ENCODE results near the gene DTD1.

The DTD1 gene

GRCh38 chr20:18742841-18743240 is 155.0 kb downstream of the DTD1 start:
- H3K9me2 ChIP-seq (replicated peaks; ENCODE audit: insufficient read depth, low read length): no peaks in the 10 kb centered on the region
- H3K27ac ChIP-seq (ENCODE audit: low read depth, low read length): no peak overlapping the region
- no peaks in the 10 kb centered on the region for H4K20me1 ChIP-seq (ENCODE audit: low read depth, low read length)
- H3K9ac ChIP-seq (ENCODE audit: low read length): no peak overlapping the region
- H3K27me3 ChIP-seq (ENCODE audit: low read length): no peaks in the 10 kb centered on the region
- no peak overlapping the region for H2AFZ ChIP-seq (ENCODE audit: low read depth, low read length, severe bottlenecking)
- H3K9me3 ChIP-seq (ENCODE audit: insufficient read depth, low read length): no peaks in the 10 kb centered on the region
- H3K4me3 ChIP-seq (ENCODE audit: insufficient read depth, low read length, poor library complexity, severe bottlenecking): no peak overlapping the region
- no peaks in the 10 kb centered on the region for H3K79me2 ChIP-seq (ENCODE audit: insufficient read depth, low read length)
- no peak for TF ChIP-seq CTCF (IDR thresholded peaks at IDR 0.05; ENCODE audit: insufficient read depth, low read length, poor library complexity, severe bottlenecking)
- no peaks in the 10 kb centered on the region for H3F3A ChIP-seq (ENCODE audit: insufficient read depth)
- no peak overlapping the region for H3K4me2 ChIP-seq (ENCODE audit: low read depth, low read length, poor library complexity, severe bottlenecking)
- no peaks in the 10 kb centered on the region for H3K36me3 ChIP-seq (ENCODE audit: low read length)

DNA sequence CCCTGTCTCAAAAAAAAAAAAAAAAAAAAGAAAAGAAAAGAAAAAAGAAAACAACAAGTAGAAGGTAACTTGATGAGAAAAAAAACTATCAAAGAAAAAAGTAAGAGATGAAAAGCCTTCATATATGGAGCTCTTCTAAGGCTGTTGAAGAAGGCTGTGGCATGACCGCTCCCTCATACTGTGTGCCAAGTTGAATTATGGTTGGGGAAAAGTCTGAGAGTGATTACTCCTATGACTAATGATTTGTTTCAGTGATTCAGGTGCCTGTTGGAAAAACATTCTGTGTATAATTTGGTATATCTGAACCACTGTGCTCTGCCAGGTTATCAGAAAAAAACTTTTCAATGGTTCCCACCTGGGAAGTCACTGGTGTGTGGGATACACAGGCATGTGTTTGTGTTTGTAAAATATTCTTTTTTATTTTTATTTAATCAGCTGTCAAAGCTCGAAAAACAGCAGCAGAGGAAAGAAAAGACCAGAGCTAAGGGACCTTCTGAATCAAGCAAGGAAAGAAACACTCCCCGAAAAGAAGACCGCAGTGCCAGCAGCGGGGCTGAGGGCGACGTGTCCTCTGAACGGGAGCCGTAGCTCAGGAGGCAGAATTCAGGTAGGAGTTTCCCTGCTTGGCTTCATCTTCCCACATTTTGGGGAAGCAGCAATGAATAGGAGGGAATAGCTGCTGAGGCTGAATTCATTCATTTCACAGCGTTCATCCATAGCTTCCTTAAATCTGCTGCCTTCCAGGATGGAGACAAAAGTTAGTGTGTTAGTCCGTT is 156.0 kb downstream of the DTD1 start:
- Histone ChIP-seq H3K79me2 (ENCODE audit: insufficient read depth, low read length) (no peaks in the 10 kb centered on the region), H3K9me3 (ENCODE audit: insufficient read depth, low read length) (no peaks in the 10 kb centered on the region), H3K9ac (ENCODE audit: low read length) (no peak overlapping the region), H3K36me3 (ENCODE audit: low read length) (no peaks in the 10 kb centered on the region), H4K20me1 (ENCODE audit: low read depth, low read length) (no peaks in the 10 kb centered on the region), H2AFZ (ENCODE audit: low read depth, low read length, severe bottlenecking) (no peak overlapping the region), H3K4me2 (ENCODE audit: low read depth, low read length, poor library complexity, severe bottlenecking) (no peak overlapping the region), H3K27me3 (ENCODE audit: low read length) (no peaks in the 10 kb centered on the region), H3K9me2 (replicated peaks; ENCODE audit: insufficient read depth, low read length) (no peaks in the 10 kb centered on the region), H3K4me3 (ENCODE audit: insufficient read depth, low read length, poor library complexity, severe bottlenecking) (no peak overlapping the region), H3F3A (ENCODE audit: insufficient read depth) (no peaks in the 10 kb centered on the region), H3K27ac (ENCODE audit: low read depth, low read length) (no peak overlapping the region)
- no peak for TF ChIP-seq CTCF (IDR thresholded peaks at IDR 0.05; ENCODE audit: insufficient read depth, low read length, poor library complexity, severe bottlenecking)
- no peak for TF ChIP-seq EZH2phosphoT487 (conservative IDR thresholded peaks at IDR 0.05; ENCODE audit: low read length)

DNA sequence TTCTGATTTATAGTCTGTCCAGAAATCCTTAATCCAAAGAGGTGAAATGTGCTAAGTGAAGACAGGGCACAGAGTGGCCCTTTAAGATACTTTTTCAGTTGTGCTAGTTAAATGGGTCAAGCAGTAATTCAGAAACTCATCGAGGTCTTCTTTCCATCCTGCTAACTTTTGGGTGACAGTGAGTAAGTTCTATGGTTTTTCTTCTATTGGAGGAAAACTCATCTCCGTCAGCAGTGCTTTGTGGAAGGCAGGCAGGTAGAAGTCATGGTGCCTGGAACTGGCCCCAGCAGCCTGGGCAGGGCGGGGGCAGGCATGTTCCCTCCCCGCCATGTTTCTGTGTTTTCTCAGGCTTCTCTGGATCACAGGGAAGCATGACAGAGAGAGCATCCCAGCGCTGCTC is 159.2 kb downstream of the DTD1 start:
- TF ChIP-seq CTCF (IDR thresholded peaks at IDR 0.05; ENCODE audit: insufficient read depth, low read length, poor library complexity, severe bottlenecking) (no peak), EZH2phosphoT487 (conservative IDR thresholded peaks at IDR 0.05; ENCODE audit: low read length) (no peak)
- no peaks in the 10 kb centered on the region for H3K36me3 ChIP-seq (ENCODE audit: low read length)
- no peak overlapping the region for H2AFZ ChIP-seq (ENCODE audit: low read depth, low read length, severe bottlenecking)

More for the DNA sequence above, 159.2 kb downstream of the DTD1 start:
- Histone ChIP-seq H3K79me2 (ENCODE audit: insufficient read depth, low read length) (no peaks in the 10 kb centered on the region), H3K4me2 (ENCODE audit: low read depth, low read length, poor library complexity, severe bottlenecking) (no peak overlapping the region), H4K20me1 (ENCODE audit: low read depth, low read length) (no peaks in the 10 kb centered on the region), H3K9ac (ENCODE audit: low read length) (no peak overlapping the region), H3K9me2 (replicated peaks; ENCODE audit: insufficient read depth, low read length) (no peaks in the 10 kb centered on the region), H3K27ac (ENCODE audit: low read depth, low read length) (no peak overlapping the region), H3F3A (ENCODE audit: insufficient read depth) (no peaks in the 10 kb centered on the region), H3K9me3 (ENCODE audit: insufficient read depth, low read length) (no peaks in the 10 kb centered on the region), H3K27me3 (ENCODE audit: low read length) (no peaks in the 10 kb centered on the region), H3K4me3 (ENCODE audit: insufficient read depth, low read length, poor library complexity, severe bottlenecking) (no peak overlapping the region)

Data from SU-DHL-6 (cell line).